ENCODE results near the gene LRIG3. TPM values are rescaled to one million over a fixed set of nuclear protein-coding genes. Genes with fewer than 3 reads are reported as not detected.
"Not testable (repeated sequence)": the region's sequence is repeated elsewhere in the genome, so short reads cannot be mapped to it uniquely, and the experiment has no call there.

LRIG3 gene
- total RNA-seq, 1 donor from 2014 or later: 80.9 TPM

GRCh38 chr12:58957298-58957697, 37.0 kb upstream of the LRIG3 start:
- no peaks in the 10 kb centered on the region for H3K27me3 ChIP-seq (ENCODE audit: control insufficient read depth in 3 of 3, insufficient read depth in 3 of 3, low read length in 3 of 3)
- H3K4me1 ChIP-seq (ENCODE audit: control insufficient read depth in 3 of 3, insufficient read depth in 3 of 3, low read length in 3 of 3): no peaks in the 10 kb centered on the region
- no peak overlapping the region for H3K4me3 ChIP-seq (ENCODE audit: low read length in 3 of 3)
- H3K9me3 ChIP-seq (ENCODE audit: control insufficient read depth in 3 of 3, low read length in 3 of 3): no peaks in the 10 kb centered on the region
- H3K36me3 ChIP-seq (ENCODE audit: control insufficient read depth in 3 of 3, insufficient read depth in 3 of 3, low read length in 3 of 3): no peaks in the 10 kb centered on the region
- H3K9ac ChIP-seq (ENCODE audit: low read depth in 1 of 3, low read length in 3 of 3): no peak overlapping the region
- H3K27ac ChIP-seq (ENCODE audit: low read depth, low read length): no peak overlapping the region

GRCh38 chr12:58955849-58956248, 35.5 kb upstream of the LRIG3 start:
- Histone ChIP-seq H3K9me3 (ENCODE audit: control insufficient read depth in 3 of 3, low read length in 3 of 3) (no peaks in the 10 kb centered on the region), H3K27me3 (ENCODE audit: control insufficient read depth in 3 of 3, insufficient read depth in 3 of 3, low read length in 3 of 3) (no peaks in the 10 kb centered on the region), H3K4me3 (ENCODE audit: low read length in 3 of 3) (no peak overlapping the region), H3K27ac (ENCODE audit: low read depth, low read length) (no peak overlapping the region), H3K36me3 (ENCODE audit: control insufficient read depth in 3 of 3, insufficient read depth in 3 of 3, low read length in 3 of 3) (no peaks in the 10 kb centered on the region), H3K9ac (ENCODE audit: low read depth in 1 of 3, low read length in 3 of 3) (no peak overlapping the region), H3K4me1 (ENCODE audit: control insufficient read depth in 3 of 3, insufficient read depth in 3 of 3, low read length in 3 of 3) (no peaks in the 10 kb centered on the region)

GRCh38 chr12:58954002-58954401, 33.7 kb upstream of the LRIG3 start:
- no peaks in the 10 kb centered on the region for H3K9me3 ChIP-seq (ENCODE audit: control insufficient read depth in 3 of 3, low read length in 3 of 3)
- no peaks in the 10 kb centered on the region for H3K4me1 ChIP-seq (ENCODE audit: control insufficient read depth in 3 of 3, insufficient read depth in 3 of 3, low read length in 3 of 3)
- no peaks in the 10 kb centered on the region for H3K27me3 ChIP-seq (ENCODE audit: control insufficient read depth in 3 of 3, insufficient read depth in 3 of 3, low read length in 3 of 3)
- H3K36me3 ChIP-seq (ENCODE audit: control insufficient read depth in 3 of 3, insufficient read depth in 3 of 3, low read length in 3 of 3): no peaks in the 10 kb centered on the region
- H3K4me3 ChIP-seq (ENCODE audit: low read length in 3 of 3): no peak overlapping the region
- H3K27ac ChIP-seq (ENCODE audit: low read depth, low read length): no peak overlapping the region
- no peak overlapping the region for H3K9ac ChIP-seq (ENCODE audit: low read depth in 1 of 3, low read length in 3 of 3)

- Histone ChIP-seq H3K27ac (ENCODE audit: low read depth, low read length) (no peak overlapping the region), H3K9me3 (ENCODE audit: control insufficient read depth in 3 of 3, low read length in 3 of 3) (no peaks in the 10 kb centered on the region), H3K4me1 (ENCODE audit: control insufficient read depth in 3 of 3, insufficient read depth in 3 of 3, low read length in 3 of 3) (no peaks in the 10 kb centered on the region), H3K27me3 (ENCODE audit: control insufficient read depth in 3 of 3, insufficient read depth in 3 of 3, low read length in 3 of 3) (no peaks in the 10 kb centered on the region), H3K9ac (ENCODE audit: low read depth in 1 of 3, low read length in 3 of 3) (no peak overlapping the region), H3K36me3 (ENCODE audit: control insufficient read depth in 3 of 3, insufficient read depth in 3 of 3, low read length in 3 of 3) (no peaks in the 10 kb centered on the region), H3K4me3 (ENCODE audit: low read length in 3 of 3) (no peak overlapping the region)
These were observed 30.4 kb upstream of the LRIG3 start for GRCh38 chr12:58950739-58951100.

- H3K4me1 ChIP-seq (ENCODE audit: control insufficient read depth in 3 of 3, insufficient read depth in 3 of 3, low read length in 3 of 3); H3K27ac ChIP-seq (ENCODE audit: low read depth, low read length); H3K4me3 ChIP-seq (ENCODE audit: low read length in 3 of 3); H3K27me3 ChIP-seq (ENCODE audit: control insufficient read depth in 3 of 3, insufficient read depth in 3 of 3, low read length in 3 of 3); H3K9ac ChIP-seq (ENCODE audit: low read depth in 1 of 3, low read length in 3 of 3); H3K36me3 ChIP-seq (ENCODE audit: control insufficient read depth in 3 of 3, insufficient read depth in 3 of 3, low read length in 3 of 3); H3K9me3 ChIP-seq (ENCODE audit: control insufficient read depth in 3 of 3, low read length in 3 of 3): not testable (repeated sequence)
These were observed 29.8 kb upstream of the LRIG3 start for GRCh38 chr12:58949954-58950738.

GRCh38 chr12:58943079-58943478, 22.8 kb upstream of the LRIG3 start:
- Histone ChIP-seq H3K27me3 (ENCODE audit: control insufficient read depth in 3 of 3, insufficient read depth in 3 of 3, low read length in 3 of 3) (no peaks in the 10 kb centered on the region), H3K9me3 (ENCODE audit: control insufficient read depth in 3 of 3, low read length in 3 of 3) (no peaks in the 10 kb centered on the region), H3K4me3 (ENCODE audit: low read length in 3 of 3) (no peak overlapping the region), H3K4me1 (ENCODE audit: control insufficient read depth in 3 of 3, insufficient read depth in 3 of 3, low read length in 3 of 3) (no peaks in the 10 kb centered on the region), H3K9ac (ENCODE audit: low read depth in 1 of 3, low read length in 3 of 3) (no peak overlapping the region), H3K27ac (ENCODE audit: low read depth, low read length) (no peak overlapping the region), H3K36me3 (ENCODE audit: control insufficient read depth in 3 of 3, insufficient read depth in 3 of 3, low read length in 3 of 3) (no peaks in the 10 kb centered on the region)

- Histone ChIP-seq H3K4me3 (ENCODE audit: low read length in 3 of 3) (no peak overlapping the region), H3K27me3 (ENCODE audit: control insufficient read depth in 3 of 3, insufficient read depth in 3 of 3, low read length in 3 of 3) (no peaks in the 10 kb centered on the region), H3K36me3 (ENCODE audit: control insufficient read depth in 3 of 3, insufficient read depth in 3 of 3, low read length in 3 of 3) (no peaks in the 10 kb centered on the region), H3K9me3 (ENCODE audit: control insufficient read depth in 3 of 3, low read length in 3 of 3) (no peaks in the 10 kb centered on the region), H3K27ac (ENCODE audit: low read depth, low read length) (no peak overlapping the region), H3K9ac (ENCODE audit: low read depth in 1 of 3, low read length in 3 of 3) (no peak overlapping the region), H3K4me1 (ENCODE audit: control insufficient read depth in 3 of 3, insufficient read depth in 3 of 3, low read length in 3 of 3) (no peaks in the 10 kb centered on the region)
These were observed 22.0 kb upstream of the LRIG3 start for GRCh38 chr12:58942345-58942744.

GRCh38 chr12:58939399-58940100, 19.2 kb upstream of the LRIG3 start:
- H3K9ac ChIP-seq (ENCODE audit: low read depth in 1 of 3, low read length in 3 of 3): no peak overlapping the region
- H3K4me3 ChIP-seq (ENCODE audit: low read length in 3 of 3): no peak overlapping the region
- H3K27me3 ChIP-seq (ENCODE audit: control insufficient read depth in 3 of 3, insufficient read depth in 3 of 3, low read length in 3 of 3): no peaks in the 10 kb centered on the region
- no peaks in the 10 kb centered on the region for H3K4me1 ChIP-seq (ENCODE audit: control insufficient read depth in 3 of 3, insufficient read depth in 3 of 3, low read length in 3 of 3)
- H3K9me3 ChIP-seq (ENCODE audit: control insufficient read depth in 3 of 3, low read length in 3 of 3): no peaks in the 10 kb centered on the region
- H3K27ac ChIP-seq (ENCODE audit: low read depth, low read length): no peak overlapping the region
- no peaks in the 10 kb centered on the region for H3K36me3 ChIP-seq (ENCODE audit: control insufficient read depth in 3 of 3, insufficient read depth in 3 of 3, low read length in 3 of 3)

- Histone ChIP-seq H3K36me3 (ENCODE audit: control insufficient read depth in 3 of 3, insufficient read depth in 3 of 3, low read length in 3 of 3) (no peaks in the 10 kb centered on the region), H3K27me3 (ENCODE audit: control insufficient read depth in 3 of 3, insufficient read depth in 3 of 3, low read length in 3 of 3) (no peaks in the 10 kb centered on the region), H3K27ac (ENCODE audit: low read depth, low read length) (no peak overlapping the region), H3K9ac (ENCODE audit: low read depth in 1 of 3, low read length in 3 of 3) (no peak overlapping the region), H3K9me3 (ENCODE audit: control insufficient read depth in 3 of 3, low read length in 3 of 3) (no peaks in the 10 kb centered on the region), H3K4me1 (ENCODE audit: control insufficient read depth in 3 of 3, insufficient read depth in 3 of 3, low read length in 3 of 3) (no peaks in the 10 kb centered on the region), H3K4me3 (ENCODE audit: low read length in 3 of 3) (no peak overlapping the region)
These were observed 18.1 kb upstream of the LRIG3 start for GRCh38 chr12:58938440-58938839.

- no peaks in the 10 kb centered on the region for H3K4me1 ChIP-seq (ENCODE audit: control insufficient read depth in 3 of 3, insufficient read depth in 3 of 3, low read length in 3 of 3)
- H3K36me3 ChIP-seq (ENCODE audit: control insufficient read depth in 3 of 3, insufficient read depth in 3 of 3, low read length in 3 of 3): no peaks in the 10 kb centered on the region
- H3K4me3 ChIP-seq (ENCODE audit: low read length in 3 of 3): no peak overlapping the region
- no peak overlapping the region for H3K9ac ChIP-seq (ENCODE audit: low read depth in 1 of 3, low read length in 3 of 3)
- H3K9me3 ChIP-seq (ENCODE audit: control insufficient read depth in 3 of 3, low read length in 3 of 3): no peaks in the 10 kb centered on the region
- no peak overlapping the region for H3K27ac ChIP-seq (ENCODE audit: low read depth, low read length)
- H3K27me3 ChIP-seq (ENCODE audit: control insufficient read depth in 3 of 3, insufficient read depth in 3 of 3, low read length in 3 of 3): no peaks in the 10 kb centered on the region
These were observed 14.2 kb upstream of the LRIG3 start for GRCh38 chr12:58934528-58934927.
